ENCODE data around the gene ZMYND10.

- TF ChIP-seq CTCF (IDR thresholded peaks at IDR 0.05) = no peak
- no peak for TF ChIP-seq POLR2A (IDR thresholded peaks at IDR 0.05)
Measured at GRCh38 chr3:50320853-50321335, 24.6 kb downstream of the ZMYND10 start.
